ENCODE data around the gene ZNF324. TPM values are rescaled to one million over a fixed set of nuclear protein-coding genes. Genes with fewer than 3 reads are reported as not detected.

ZNF324 gene
- total and polyA plus RNA-seq, 7 donors, result 3.6 to 16.4 (median 10.5) TPM

DNA sequence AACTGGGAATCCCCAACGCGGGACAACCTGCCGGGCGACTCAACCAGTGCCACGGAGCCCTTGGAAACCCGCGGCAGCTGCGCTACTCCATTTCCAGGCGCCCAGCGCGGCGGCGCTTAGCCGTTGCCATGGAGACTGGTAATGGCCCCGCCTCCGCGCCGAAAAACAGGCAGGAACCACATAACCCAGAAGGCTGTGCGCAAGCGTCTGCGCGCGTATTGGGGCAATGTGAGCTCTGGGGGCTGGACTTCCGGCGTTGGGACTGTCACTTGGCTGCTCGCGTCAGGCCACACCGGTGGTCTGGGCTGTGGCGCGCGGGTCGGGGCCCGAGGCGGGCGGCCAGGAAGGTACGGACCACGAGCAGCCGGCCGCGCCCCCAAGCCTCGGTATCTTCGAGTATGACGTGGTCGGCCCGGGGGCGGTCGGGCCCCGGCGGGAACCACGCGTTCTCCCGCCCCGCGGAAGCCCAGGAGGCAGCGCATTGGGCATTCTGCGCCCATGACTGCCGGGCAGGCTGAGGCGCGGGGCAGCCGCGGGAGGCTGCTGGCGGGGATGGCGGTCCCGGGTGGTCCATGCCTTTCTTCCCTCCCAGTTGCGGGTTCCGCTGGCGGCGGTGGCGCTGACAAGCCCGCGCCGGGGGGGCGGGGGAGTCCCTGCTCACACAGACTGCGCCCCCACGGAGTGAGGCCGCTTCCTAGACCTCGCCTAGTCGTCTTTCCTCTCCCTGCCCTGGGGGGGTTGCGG is 15.3 kb upstream of the ZNF324 start, which contains the start of gene ZNF324B:
TSS of gene ZNF324B (plus strand) at position 265 of the 744 bp plus-strand sequence. CDS start 2,080 bp downstream, outside the sequence.
- Histone ChIP-seq H3K27me3 (peaks cover 0 to 11% (median 0%) of the 10 kb centered on the region in 3 donors), H3K4me3 (peak within 1 kb of the TSS; percentile 84 to 92 (median 88)), H3K4me1 (peaks cover 0 to 14% (median 12%) of the 10 kb centered on the region in 4 donors), H3K36me3 (peaks cover 0 to 26% (median 6%) of the 10 kb centered on the region in 4 donors), H3K9me3 (no peaks in the 10 kb centered on the region), H3K27ac (peak within 1 kb of the TSS; percentile 74 to 82 (median 78))
- TF ChIP-seq POLR2A (IDR thresholded peaks at IDR 0.05) (peak in 1 of 2 donors; percentile 33), POLR2AphosphoS5 (IDR thresholded peaks at IDR 0.05) (peak; percentile 58 to 84 (median 76)), EP300 (IDR thresholded peaks at IDR 0.05) (no peak)
- TF ChIP-seq, protein P1, sequence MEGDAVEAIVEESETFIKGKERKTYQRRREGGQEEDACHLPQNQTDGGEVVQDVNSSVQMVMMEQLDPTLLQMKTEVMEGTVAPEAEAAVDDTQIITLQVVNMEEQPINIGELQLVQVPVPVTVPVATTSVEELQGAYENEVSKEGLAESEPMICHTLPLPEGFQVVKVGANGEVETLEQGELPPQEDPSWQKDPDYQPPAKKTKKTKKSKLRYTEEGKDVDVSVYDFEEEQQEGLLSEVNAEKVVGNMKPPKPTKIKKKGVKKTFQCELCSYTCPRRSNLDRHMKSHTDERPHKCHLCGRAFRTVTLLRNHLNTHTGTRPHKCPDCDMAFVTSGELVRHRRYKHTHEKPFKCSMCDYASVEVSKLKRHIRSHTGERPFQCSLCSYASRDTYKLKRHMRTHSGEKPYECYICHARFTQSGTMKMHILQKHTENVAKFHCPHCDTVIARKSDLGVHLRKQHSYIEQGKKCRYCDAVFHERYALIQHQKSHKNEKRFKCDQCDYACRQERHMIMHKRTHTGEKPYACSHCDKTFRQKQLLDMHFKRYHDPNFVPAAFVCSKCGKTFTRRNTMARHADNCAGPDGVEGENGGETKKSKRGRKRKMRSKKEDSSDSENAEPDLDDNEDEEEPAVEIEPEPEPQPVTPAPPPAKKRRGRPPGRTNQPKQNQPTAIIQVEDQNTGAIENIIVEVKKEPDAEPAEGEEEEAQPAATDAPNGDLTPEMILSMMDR (IDR thresholded peaks at IDR 0.05), result no peak
- intact Hi-C loops (cut with DNase I), result loop anchor here (2.0 kb wide), 2 partner anchors 15 to 47 kb away; partner anchors contain the start of gene ZNF324
- DNase-seq, result peak; percentile 98
- WGBS, 2 donors, result 0 to 1% methylated on average over 79 of the region's 79 CpGs

DNA sequence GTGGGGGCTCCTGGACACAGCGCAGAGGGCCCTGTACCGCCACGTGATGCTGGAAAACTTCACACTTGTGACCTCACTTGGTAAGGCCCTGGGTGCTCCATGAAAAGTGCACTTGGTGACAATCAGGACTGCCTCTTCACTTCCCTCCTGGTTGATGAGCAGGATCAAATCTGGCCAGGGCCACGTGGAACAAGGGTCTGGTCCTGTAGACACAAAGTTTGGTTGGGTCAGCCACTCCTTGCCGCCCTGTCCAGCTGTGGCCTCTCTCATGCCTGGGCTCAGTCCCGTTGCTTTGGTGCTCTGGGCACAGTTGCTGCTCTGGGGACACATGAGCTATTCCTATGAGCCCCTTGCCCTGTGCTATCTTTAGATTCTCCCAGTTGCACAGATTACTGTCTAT is 13.1 kb upstream of the ZNF324 start:
- no peaks in the 10 kb centered on the region for H3K9me3 ChIP-seq
- H3K4me3 ChIP-seq, result no peak overlapping the region
- no peak for TF ChIP-seq EP300 (IDR thresholded peaks at IDR 0.05)
- TF ChIP-seq, protein P1 (IDR thresholded peaks at IDR 0.05), result no peak
- TF ChIP-seq POLR2A (IDR thresholded peaks at IDR 0.05), result no peak
- peaks cover 0 to 14% (median 12%) of the 10 kb centered on the region in 4 donors for H3K4me1 ChIP-seq
- H3K36me3 ChIP-seq, result peaks cover 0 to 38% (median 7%) of the 10 kb centered on the region in 4 donors
- no peaks in the 10 kb centered on the region for H3K27me3 ChIP-seq
- DNase-seq, result no peak
- intact Hi-C loops (cut with DNase I), result no loop called here
- no peak overlapping the region for H3K27ac ChIP-seq
- 95 to 97% methylated on average over 6 of the region's 6 CpGs for WGBS, 2 donors

DNA sequence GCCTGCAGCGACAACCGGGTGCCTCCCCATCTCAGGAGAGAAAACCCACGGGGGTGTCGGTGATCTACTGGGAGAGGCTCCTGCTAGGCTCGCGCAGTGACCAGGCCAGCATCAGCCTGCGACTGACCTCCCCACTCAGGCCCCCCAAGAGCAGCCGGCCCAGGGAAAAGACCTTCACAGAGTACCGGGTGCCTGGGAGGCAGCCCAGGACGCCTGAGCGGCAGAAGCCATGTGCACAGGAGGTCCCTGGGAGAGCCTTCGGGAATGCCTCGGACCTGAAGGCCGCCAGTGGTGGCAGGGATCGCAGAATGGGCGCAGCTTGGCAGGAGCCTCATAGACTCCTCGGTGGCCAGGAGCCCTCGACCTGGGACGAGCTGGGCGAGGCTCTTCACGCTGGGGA is 11.6 kb upstream of the ZNF324 start:
- peaks cover 0 to 38% (median 7%) of the 10 kb centered on the region in 4 donors for H3K36me3 ChIP-seq
- no peak overlapping the region for H3K27ac ChIP-seq
- H3K4me3 ChIP-seq, result no peak overlapping the region
- 95 to 96% methylated on average over 21 of the region's 21 CpGs for WGBS, 2 donors
- intact Hi-C loops (cut with DNase I), result no loop called here
- no peak for DNase-seq
- no peaks in the 10 kb centered on the region for H3K9me3 ChIP-seq
- H3K27me3 ChIP-seq, result no peaks in the 10 kb centered on the region
- TF ChIP-seq POLR2A (IDR thresholded peaks at IDR 0.05) (no peak), POLR2AphosphoS5 (IDR thresholded peaks at IDR 0.05) (no peak), EP300 (IDR thresholded peaks at IDR 0.05) (no peak)
- TF ChIP-seq, protein P1 (IDR thresholded peaks at IDR 0.05), result no peak
- H3K4me1 ChIP-seq, result peaks cover 0 to 14% (median 12%) of the 10 kb centered on the region in 4 donors

DNA sequence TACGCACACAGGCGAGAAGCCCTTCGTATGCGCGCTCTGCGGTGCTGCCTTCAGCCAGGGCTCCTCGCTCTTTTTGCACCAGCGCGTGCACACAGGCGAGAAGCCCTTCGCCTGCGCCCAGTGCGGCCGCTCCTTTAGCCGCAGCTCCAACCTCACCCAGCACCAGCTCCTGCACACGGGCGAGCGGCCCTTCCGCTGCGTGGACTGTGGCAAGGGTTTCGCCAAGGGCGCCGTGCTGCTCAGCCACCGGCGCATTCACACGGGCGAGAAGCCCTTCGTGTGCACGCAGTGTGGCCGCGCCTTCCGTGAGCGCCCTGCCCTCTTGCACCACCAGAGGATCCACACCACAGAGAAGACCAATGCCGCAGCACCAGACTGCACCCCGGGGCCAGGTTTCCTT is 10.8 kb upstream of the ZNF324 start:
- H3K4me1 ChIP-seq, result peaks cover 0 to 10% (median 7%) of the 10 kb centered on the region in 4 donors
- WGBS, 2 donors, result 98% methylated on average over 35 of the region's 35 CpGs
- H3K9me3 ChIP-seq, result no peaks in the 10 kb centered on the region
- TF ChIP-seq, protein P1 (IDR thresholded peaks at IDR 0.05), result no peak
- TF ChIP-seq POLR2AphosphoS5 (IDR thresholded peaks at IDR 0.05) (no peak), POLR2A (IDR thresholded peaks at IDR 0.05) (no peak), EP300 (IDR thresholded peaks at IDR 0.05) (no peak)
- no peaks in the 10 kb centered on the region for H3K27me3 ChIP-seq
- H3K4me3 ChIP-seq, result no peak overlapping the region
- H3K36me3 ChIP-seq, result peaks cover 0 to 38% (median 7%) of the 10 kb centered on the region in 4 donors
- no peak overlapping the region for H3K27ac ChIP-seq
- intact Hi-C loops (cut with DNase I), result no loop called here
- no peak for DNase-seq
